Kidney epithelial cell (primary cell): ENCODE data around the gene POU2F3. TPM values are rescaled to one million over a fixed set of nuclear protein-coding genes. Genes with fewer than 3 reads are reported as not detected.

ENCODE experiments used
- DNase-seq: peaks from one replicate; pipeline ENCODE4 v3.0.0-alpha.2; 2010; ENCODE audit warnings: low read depth
- H3K27me3 ChIP-seq: 2 replicates; pipeline ENCODE4 v1.6.0; 2011; ENCODE audit warnings: low read length; ENCODE audit not compliant: control insufficient read depth, insufficient read depth
- H3K36me3 ChIP-seq: 2 replicates; pipeline ENCODE4 v1.5.1; 2011; ENCODE audit warnings: low read length; ENCODE audit not compliant: control insufficient read depth, insufficient read depth
- H3K4me3 ChIP-seq: 2 replicates; pipeline ENCODE4 v1.5.1; 2011; ENCODE audit warnings: low read depth, mild to moderate bottlenecking, control low read depth, low read length
- CTCF ChIP-seq: IDR thresholded peaks from 2 replicates; pipeline ENCODE4 v1.5.1; 2011; ENCODE audit warnings: mild to moderate bottlenecking, moderate library complexity, low read length, control low read depth, inconsistent platforms; ENCODE audit not compliant: insufficient read depth, poor library complexity, severe bottlenecking
- total RNA-seq: library from RNA; depleted of rRNA; stranded (reverse); fragments of >200 nt; gene quantifications from 2 replicates; pipeline ENCODE4 v1.2.3, GENCODE V29; 2015

Gene POU2F3
- total RNA-seq, 1 donor from 2014 or later = 1.1 TPM

- DNase-seq = no peak
- TF ChIP-seq CTCF = no peak
- Histone ChIP-seq H3K27me3 (peaks cover 6% of the 10 kb centered on the region), H3K36me3 (no peaks in the 10 kb centered on the region), H3K4me3 (no peak overlapping the region)
Observed at GRCh38 chr11:120199613-120200012, 40.3 kb upstream of the POU2F3 start.

- Histone ChIP-seq H3K36me3 (no peaks in the 10 kb centered on the region), H3K4me3 (no peak overlapping the region), H3K27me3 (peaks cover under 1% of the 10 kb centered on the region)
- DNase-seq = no peak
- no peak for TF ChIP-seq CTCF
Observed at GRCh38 chr11:120200677-120201076, 39.3 kb upstream of the POU2F3 start.

- no peak for TF ChIP-seq CTCF
- Histone ChIP-seq H3K36me3 (no peaks in the 10 kb centered on the region), H3K4me3 (no peak overlapping the region), H3K27me3 (no peaks in the 10 kb centered on the region)
- no peak for DNase-seq
Observed at GRCh38 chr11:120201653-120202052, 38.3 kb upstream of the POU2F3 start.

GRCh38 chr11:120203626-120204025 is 36.3 kb upstream of the POU2F3 start:
- TF ChIP-seq CTCF = no peak
- no peak for DNase-seq
- H3K4me3 ChIP-seq = no peak overlapping the region
- H3K36me3 ChIP-seq = no peaks in the 10 kb centered on the region
- no peaks in the 10 kb centered on the region for H3K27me3 ChIP-seq

GRCh38 chr11:120205596-120206161 is 34.3 kb upstream of the POU2F3 start:
- no peaks in the 10 kb centered on the region for H3K36me3 ChIP-seq
- H3K27me3 ChIP-seq = no peaks in the 10 kb centered on the region
- TF ChIP-seq CTCF = no peak
- no peak overlapping the region for H3K4me3 ChIP-seq
- peak; percentile 67 for DNase-seq

- TF ChIP-seq CTCF = no peak
- H3K27me3 ChIP-seq = no peaks in the 10 kb centered on the region
- DNase-seq = no peak
- H3K4me3 ChIP-seq = no peak overlapping the region
- H3K36me3 ChIP-seq = no peaks in the 10 kb centered on the region
Observed at GRCh38 chr11:120207512-120207911, 32.4 kb upstream of the POU2F3 start.
